Muscle of leg (tissue), 11 donors: ENCODE results near the gene SHMT1. TPM values are rescaled to one million over a fixed set of nuclear protein-coding genes. Genes with fewer than 3 reads are reported as not detected.

Experiments
- DNase-seq: peaks from one replicate; pipeline ENCODE4 v3.0.0; 2013
- H3K27ac ChIP-seq: one replicate; pipeline ENCODE4 v1.5.1; 2013; ENCODE audit warnings: mild to moderate bottlenecking, low read length, control low read depth
- H3K27me3 ChIP-seq: one replicate; pipeline ENCODE4 v1.6.1; 2013; ENCODE audit warnings: low read length; ENCODE audit not compliant: control insufficient read depth, insufficient read depth
- H3K36me3 ChIP-seq: one replicate; pipeline ENCODE4 v1.6.1; 2013; ENCODE audit warnings: low read length; ENCODE audit not compliant: control insufficient read depth, insufficient read depth
- H3K4me1 ChIP-seq: one replicate; pipeline ENCODE4 v1.6.1; 2013; ENCODE audit warnings: low read length; ENCODE audit not compliant: control insufficient read depth, insufficient read depth
- H3K4me3 ChIP-seq: one replicate; pipeline ENCODE4 v1.5.1; 2013; ENCODE audit warnings: low read length, control low read depth
- H3K9me3 ChIP-seq: replicated peaks from 2 replicates; pipeline ENCODE4 v1.6.1; 2013; ENCODE audit warnings: low read depth, low read length; ENCODE audit not compliant: control insufficient read depth
- WGBS: methylation state at CpG from one replicate; pipeline ENCODE4 v1.1.5; 2013; ENCODE audit warnings: missing lambda C conversion rate; ENCODE audit not compliant: insufficient coverage; 5-methylcytosine and 5-hydroxymethylcytosine counted together
- polyA plus RNA-seq, 8 donors: library from polyadenylated mRNA; unstranded; fragments of 120-200 nt; gene quantifications; one replicate each; pipeline versions ENCODE4 v1.2.1 to v1.2.3, GENCODE V29; 2013; ENCODE audit warnings: inconsistent platforms in 1 of 8, low replicate concordance in 1 of 8; ENCODE audit not compliant: insufficient read length in 8 of 8, insufficient read depth in 1 of 8
- total RNA-seq: library from RNA; stranded (reverse); fragments of 120-200 nt; gene quantifications from one replicate; pipeline ENCODE4 v1.2.4, GENCODE V29; 2013

SHMT1 gene
- total and polyA plus RNA-seq, 9 donors, result 7.0 to 14.1 (median 11.2) TPM

DNA sequence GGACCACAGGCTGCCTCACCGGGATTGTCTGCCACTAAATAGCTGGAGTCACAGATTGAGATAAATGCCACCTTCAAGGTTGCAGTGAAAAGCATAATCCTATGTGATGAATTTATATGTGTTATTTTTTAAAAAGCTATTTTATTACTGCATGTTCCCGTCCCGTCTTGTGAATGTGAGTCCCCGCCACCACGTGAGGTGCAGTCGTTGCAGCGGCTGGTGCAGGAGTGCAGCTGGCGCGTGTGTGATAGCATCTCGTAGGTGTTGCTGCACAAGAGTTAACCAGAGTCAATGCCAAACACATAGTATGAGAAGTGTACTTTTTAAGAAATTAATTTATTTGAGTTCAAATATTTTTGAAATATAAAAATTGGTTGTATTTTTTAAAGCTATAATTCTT lies 35.8 kb downstream of the SHMT1 start:
- peaks cover 78% of the 10 kb centered on the region for H3K36me3 ChIP-seq
- no peaks in the 10 kb centered on the region for H3K9me3 ChIP-seq
- WGBS, result 71% methylated on average over 3 of the region's 10 CpGs
- H3K27ac ChIP-seq, result no peak overlapping the region
- H3K4me1 ChIP-seq, result no peaks in the 10 kb centered on the region
- no peak for DNase-seq
- no peaks in the 10 kb centered on the region for H3K27me3 ChIP-seq
- H3K4me3 ChIP-seq, result no peak overlapping the region

DNA sequence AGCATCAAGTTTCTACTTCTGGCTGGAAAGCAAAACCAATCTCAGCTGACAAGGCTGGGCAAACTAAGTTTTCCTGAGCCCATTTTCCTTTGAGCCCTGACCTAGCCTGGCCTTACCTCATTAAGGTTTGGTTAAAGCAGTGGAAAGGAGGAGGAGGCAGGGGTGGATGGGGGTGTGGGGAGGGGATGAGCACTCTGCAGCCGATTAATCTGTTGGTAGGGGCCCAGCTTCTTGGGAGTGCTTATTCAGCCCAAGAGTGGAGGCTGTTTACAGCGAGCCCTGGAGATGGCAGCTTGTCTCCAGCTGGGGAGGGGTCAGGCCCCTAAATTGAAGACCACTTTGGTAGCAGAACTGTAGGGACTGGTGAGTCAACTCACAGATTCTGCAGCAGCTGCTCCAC lies 36.3 kb downstream of the SHMT1 start:
- H3K27ac ChIP-seq, result no peak overlapping the region
- H3K4me1 ChIP-seq, result no peaks in the 10 kb centered on the region
- H3K4me3 ChIP-seq, result no peak overlapping the region
- WGBS, result 50% methylated on average over 1 of the region's 2 CpGs
- no peak for DNase-seq
- no peaks in the 10 kb centered on the region for H3K9me3 ChIP-seq
- H3K27me3 ChIP-seq, result no peaks in the 10 kb centered on the region
- peaks cover 79% of the 10 kb centered on the region for H3K36me3 ChIP-seq

DNA sequence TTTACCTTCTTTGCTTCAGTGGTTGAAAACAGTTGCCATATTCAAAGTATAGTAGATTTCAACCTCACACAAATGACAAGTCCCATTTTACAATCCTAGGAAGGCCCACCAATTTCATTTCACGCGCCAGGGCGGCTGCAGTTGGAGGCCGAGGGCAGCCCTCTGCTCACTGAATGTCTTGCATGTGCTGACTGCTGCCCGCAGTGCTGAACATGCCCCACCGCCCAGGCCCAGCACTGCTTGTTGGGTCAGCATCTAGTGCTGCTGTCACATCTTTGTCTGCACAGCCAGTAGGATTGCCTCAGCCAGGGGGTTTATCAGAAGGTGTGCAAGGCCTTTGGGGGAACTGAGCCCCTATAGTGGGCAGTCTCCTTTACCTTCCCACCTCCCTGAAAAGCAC lies 36.8 kb downstream of the SHMT1 start:
- Histone ChIP-seq H3K4me1 (no peaks in the 10 kb centered on the region), H3K36me3 (peaks cover 76% of the 10 kb centered on the region), H3K9me3 (no peaks in the 10 kb centered on the region), H3K27me3 (no peaks in the 10 kb centered on the region), H3K4me3 (no peak overlapping the region), H3K27ac (no peak overlapping the region)
- WGBS, result 93% methylated on average over 6 of the region's 6 CpGs
- DNase-seq, result no peak

DNA sequence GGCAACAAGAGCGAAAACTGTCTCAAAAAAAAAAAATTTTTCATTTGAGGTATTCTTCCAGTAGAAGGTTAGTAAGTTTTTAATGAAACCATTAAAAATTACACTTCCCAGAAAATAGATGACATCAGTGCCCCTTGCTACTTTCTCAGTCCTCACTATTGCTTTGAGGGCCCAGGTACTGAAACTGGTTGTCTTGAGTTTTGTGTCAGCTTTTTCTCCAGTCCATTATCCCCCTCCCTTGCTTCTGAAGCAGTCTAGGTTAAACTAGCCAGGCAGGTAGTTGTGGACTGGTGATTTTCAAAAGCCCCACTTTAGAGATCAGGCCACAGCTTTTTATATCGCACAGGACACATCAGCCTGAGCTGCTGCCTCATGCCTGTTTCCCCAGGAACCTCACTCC lies 37.3 kb downstream of the SHMT1 start:
- no CpG with 5 or more reads among the region's 2 CpGs for WGBS
- no peak for DNase-seq
- Histone ChIP-seq H3K36me3 (peaks cover 73% of the 10 kb centered on the region), H3K27me3 (no peaks in the 10 kb centered on the region), H3K4me1 (no peaks in the 10 kb centered on the region), H3K4me3 (no peak overlapping the region), H3K27ac (no peak overlapping the region), H3K9me3 (no peaks in the 10 kb centered on the region)

DNA sequence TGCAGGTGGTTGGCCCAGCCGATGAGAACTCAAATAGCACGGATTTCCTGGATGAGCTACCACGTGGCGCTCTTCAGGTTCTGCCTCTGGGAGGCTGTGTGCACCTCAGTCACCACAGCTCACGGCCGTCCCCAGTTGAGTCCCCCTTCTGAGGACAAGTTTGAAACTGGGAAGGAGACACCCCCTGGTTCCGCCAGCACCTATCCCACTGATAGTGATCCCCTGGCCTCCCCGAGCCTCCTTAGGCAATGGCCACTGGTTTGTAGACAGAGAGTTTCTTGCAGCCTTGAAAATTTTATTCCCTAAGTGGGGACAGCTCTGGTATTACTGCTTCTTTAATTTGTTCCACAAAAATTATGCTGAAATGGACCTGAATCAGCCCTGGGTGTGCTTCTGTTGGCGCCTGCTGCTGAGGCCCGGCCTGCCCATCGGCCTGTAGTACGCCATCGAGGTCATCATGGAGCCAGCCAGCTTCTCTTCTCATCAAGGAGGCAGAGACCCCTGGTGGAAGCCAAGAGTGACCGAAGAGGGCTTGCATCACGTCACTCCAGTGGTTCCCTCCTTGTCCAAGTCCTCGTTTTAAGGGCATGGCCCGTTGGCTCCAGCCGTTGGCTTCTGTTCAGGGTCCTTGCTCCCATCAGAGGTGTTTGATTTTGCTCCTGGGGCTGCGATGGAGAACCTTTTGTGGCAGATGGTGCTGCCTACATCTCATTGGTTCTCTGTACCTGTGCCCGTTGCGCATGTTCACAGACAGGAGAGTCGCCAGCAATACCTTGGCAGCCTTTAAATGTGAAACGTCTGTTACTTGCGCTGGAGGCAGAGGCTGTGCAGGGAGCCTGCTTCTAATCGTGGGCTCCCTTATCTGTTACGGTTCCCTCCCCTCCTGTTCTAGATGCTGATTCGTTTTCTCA lies 39.0 kb downstream of the SHMT1 start:
- no peak overlapping the region for H3K4me3 ChIP-seq
- DNase-seq, result no peak
- 86% methylated on average over 21 of the region's 27 CpGs for WGBS
- peaks cover 3% of the 10 kb centered on the region for H3K4me1 ChIP-seq
- no peaks in the 10 kb centered on the region for H3K9me3 ChIP-seq
- no peak overlapping the region for H3K27ac ChIP-seq
- H3K36me3 ChIP-seq, result peaks cover 76% of the 10 kb centered on the region
- H3K27me3 ChIP-seq, result no peaks in the 10 kb centered on the region

DNA sequence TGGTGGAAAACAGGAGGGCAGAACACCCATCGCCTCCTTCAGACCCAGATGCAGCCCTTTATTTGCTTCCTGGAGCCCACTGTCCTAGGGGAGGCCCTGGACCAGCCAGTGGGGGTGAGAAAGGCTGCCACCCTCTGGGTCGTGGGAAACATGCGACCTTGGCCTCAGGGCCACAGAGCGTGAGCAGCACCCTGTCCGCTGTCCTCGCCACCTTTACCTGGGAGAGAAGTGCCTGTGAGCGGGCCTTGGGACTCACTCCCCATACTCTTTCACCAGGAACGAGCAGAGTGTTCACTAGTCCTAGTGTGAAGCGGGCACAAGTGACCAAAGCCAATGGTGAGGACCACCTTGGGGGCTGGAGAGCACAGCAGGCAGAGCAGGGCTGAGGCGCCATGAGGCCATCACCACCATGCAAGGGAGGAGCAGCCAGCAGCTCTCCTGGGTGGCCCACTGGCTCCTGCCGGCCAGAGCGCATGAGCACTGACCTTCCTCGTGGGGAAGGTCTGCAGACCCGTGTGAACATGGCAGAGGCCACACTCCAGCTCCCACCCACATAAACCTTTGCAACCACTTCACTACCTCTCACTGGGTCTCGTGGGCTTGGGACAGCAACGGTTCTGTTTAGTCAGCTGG lies 39.7 kb downstream of the SHMT1 start:
- H3K4me3 ChIP-seq, result no peak overlapping the region
- H3K9me3 ChIP-seq, result no peaks in the 10 kb centered on the region
- H3K27ac ChIP-seq, result no peak overlapping the region
- no peaks in the 10 kb centered on the region for H3K27me3 ChIP-seq
- H3K4me1 ChIP-seq, result peaks cover 11% of the 10 kb centered on the region
- DNase-seq, result no peak
- H3K36me3 ChIP-seq, result peaks cover 80% of the 10 kb centered on the region
- WGBS, result 84% methylated on average over 14 of the region's 16 CpGs

DNA sequence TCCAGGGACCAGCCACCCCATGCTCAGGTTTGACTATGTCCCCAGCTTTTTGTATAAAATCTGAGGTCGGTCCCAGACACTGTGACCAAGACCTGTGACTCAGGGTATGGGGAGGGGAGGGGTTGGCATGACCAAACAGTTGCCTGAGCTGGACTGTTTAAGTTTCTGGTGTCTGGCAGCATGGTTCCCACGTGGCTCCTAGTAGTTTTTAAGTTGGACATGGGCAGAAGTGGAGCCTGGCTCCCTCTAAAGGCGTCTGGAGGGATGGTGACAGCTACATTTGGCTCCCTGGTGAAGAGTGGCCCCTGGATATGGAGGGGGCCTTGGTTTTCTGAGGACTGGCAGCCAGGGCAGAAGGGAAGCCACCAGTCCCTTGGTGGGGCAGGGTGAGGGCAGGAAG lies 40.3 kb downstream of the SHMT1 start:
- peaks cover 15% of the 10 kb centered on the region for H3K4me1 ChIP-seq
- no peak overlapping the region for H3K27ac ChIP-seq
- H3K36me3 ChIP-seq, result peaks cover 83% of the 10 kb centered on the region
- H3K9me3 ChIP-seq, result no peaks in the 10 kb centered on the region
- whole genome bisulfite sequencing, result 71% methylated on average over 3 of the region's 3 CpGs
- no peak for DNase-seq
- no peak overlapping the region for H3K4me3 ChIP-seq
- no peaks in the 10 kb centered on the region for H3K27me3 ChIP-seq

DNA sequence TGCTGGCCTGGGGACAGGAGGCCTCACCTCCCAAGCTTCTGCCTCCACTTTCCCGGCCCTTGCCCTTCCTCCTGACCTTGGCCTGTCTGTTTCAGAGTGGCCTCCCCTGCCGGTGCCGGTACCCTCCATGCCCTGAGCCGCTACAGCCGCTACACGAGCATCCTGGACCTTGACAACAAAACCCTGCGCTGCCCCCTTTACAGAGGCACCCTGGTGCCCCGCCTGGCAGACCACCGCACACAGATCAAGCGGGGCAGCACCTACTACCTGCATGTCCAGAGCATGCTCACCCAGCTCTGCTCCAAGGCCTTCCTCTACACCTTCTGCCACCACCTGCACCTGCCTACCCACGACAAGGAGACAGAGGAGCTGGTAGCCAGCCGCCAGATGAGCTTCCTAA lies 40.8 kb downstream of the SHMT1 start:
- DNase-seq, result no peak
- H3K27ac ChIP-seq, result no peak overlapping the region
- H3K4me1 ChIP-seq, result peaks cover 20% of the 10 kb centered on the region
- H3K4me3 ChIP-seq, result no peak overlapping the region
- no peaks in the 10 kb centered on the region for H3K27me3 ChIP-seq
- no peaks in the 10 kb centered on the region for H3K9me3 ChIP-seq
- peaks cover 86% of the 10 kb centered on the region for H3K36me3 ChIP-seq
- WGBS, result 93% methylated on average over 11 of the region's 12 CpGs

DNA sequence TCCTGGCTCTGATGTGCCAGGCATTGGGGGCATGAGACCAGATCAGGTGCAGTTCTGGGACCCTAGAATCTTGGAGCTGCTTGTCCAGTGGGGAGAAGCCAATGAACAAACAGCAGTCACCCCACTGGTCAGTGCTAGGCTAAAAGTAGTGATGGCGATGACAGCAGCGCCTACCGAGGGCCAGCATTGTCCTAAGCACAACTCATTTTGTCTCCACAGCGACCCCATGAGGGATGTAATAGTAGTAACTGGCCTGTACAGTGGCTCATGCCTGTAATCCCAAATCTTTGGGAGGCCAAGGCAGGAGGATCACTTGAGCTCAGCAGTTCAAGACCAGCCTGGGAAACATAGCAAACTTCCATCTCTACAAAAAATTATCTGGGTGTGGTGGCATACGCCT lies 42.0 kb downstream of the SHMT1 start:
- peaks cover 28% of the 10 kb centered on the region for H3K4me1 ChIP-seq
- H3K9me3 ChIP-seq, result no peaks in the 10 kb centered on the region
- no peak for DNase-seq
- H3K4me3 ChIP-seq, result no peak overlapping the region
- WGBS, result no CpG with 5 or more reads among the region's 5 CpGs
- H3K27me3 ChIP-seq, result no peaks in the 10 kb centered on the region
- no peak overlapping the region for H3K27ac ChIP-seq
- H3K36me3 ChIP-seq, result peaks cover 86% of the 10 kb centered on the region

DNA sequence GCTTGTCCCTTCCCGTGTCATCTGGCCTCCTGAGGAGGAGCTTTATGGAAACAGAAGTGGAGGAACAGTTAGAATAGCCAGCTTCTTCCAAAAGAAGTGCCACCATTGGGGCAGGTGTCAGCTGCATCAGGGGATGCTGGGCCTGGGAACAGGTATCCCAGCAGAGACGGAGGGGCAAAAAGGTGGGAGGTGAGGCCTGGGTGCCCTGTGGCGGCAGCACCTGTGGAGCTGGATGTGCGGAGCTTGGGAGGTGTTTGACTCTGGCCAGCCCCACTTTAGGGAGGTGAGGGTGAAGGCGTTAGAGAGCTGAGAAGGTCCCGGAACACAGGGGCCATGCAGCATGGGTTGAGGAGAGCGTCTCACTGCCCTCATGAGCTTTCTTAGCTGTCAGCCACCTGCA lies 43.0 kb downstream of the SHMT1 start:
- no peak for DNase-seq
- no peak overlapping the region for H3K4me3 ChIP-seq
- H3K4me1 ChIP-seq, result peaks cover 36% of the 10 kb centered on the region
- H3K9me3 ChIP-seq, result no peaks in the 10 kb centered on the region
- 88% methylated on average over 6 of the region's 7 CpGs for WGBS
- H3K36me3 ChIP-seq, result peaks cover 79% of the 10 kb centered on the region
- no peaks in the 10 kb centered on the region for H3K27me3 ChIP-seq
- H3K27ac ChIP-seq, result no peak overlapping the region
